DMS153 treated with DMSO at 0.1 percent for 48 hours (cell line): ENCODE data around the gene DMRT3.

Experiments
- DNase-seq: peaks from one replicate; lab custom pipeline; 2025; ENCODE audit not compliant: unreplicated experiment; lab: John Stamatoyannopoulos, UW

DMRT3 gene

DNA sequence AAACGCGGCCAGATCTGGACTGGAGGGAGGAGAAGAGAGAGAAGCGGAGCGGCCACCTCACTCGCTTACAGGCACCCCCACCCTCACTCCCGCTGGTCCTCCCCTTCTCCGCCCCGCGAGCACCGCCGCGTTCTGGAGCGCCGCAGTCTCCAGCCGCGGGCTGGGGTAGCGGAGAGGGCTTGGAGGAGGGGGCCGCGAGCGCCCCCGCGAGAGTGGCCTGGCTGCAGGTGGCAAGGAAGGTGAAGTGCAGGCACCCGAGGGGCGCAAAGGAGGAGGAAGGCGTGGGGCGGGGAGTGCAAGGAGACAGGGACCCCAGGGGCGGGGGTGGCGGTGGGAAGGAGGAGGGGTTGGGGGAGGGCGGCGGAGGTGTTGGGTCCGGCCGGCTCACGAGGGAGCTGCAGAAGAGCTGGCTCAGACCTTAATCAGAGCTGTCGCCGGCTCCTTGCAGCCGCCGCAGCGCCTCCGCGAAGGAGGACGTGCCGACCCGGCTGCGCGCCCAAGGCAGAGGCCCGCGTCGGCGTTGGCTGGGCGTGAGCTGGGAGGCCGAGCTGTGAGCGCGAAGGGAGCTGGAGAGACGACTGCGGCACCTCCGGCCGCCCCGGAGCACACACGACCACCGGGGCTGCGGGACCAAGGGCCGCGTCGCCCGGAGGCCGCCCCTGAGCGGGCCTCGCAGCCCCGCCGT, at the start of gene DMRT3:
Gene DMRT3, plus strand, starts transcription at position 398 of the 685 bp plus-strand sequence. CDS start 347 bp downstream, outside the sequence.
- peak; percentile 33 for DNase-seq

GRCh38 chr9:926976-927375, 49.5 kb upstream of the DMRT3 start:
- DNase-seq: no peak

DNA sequence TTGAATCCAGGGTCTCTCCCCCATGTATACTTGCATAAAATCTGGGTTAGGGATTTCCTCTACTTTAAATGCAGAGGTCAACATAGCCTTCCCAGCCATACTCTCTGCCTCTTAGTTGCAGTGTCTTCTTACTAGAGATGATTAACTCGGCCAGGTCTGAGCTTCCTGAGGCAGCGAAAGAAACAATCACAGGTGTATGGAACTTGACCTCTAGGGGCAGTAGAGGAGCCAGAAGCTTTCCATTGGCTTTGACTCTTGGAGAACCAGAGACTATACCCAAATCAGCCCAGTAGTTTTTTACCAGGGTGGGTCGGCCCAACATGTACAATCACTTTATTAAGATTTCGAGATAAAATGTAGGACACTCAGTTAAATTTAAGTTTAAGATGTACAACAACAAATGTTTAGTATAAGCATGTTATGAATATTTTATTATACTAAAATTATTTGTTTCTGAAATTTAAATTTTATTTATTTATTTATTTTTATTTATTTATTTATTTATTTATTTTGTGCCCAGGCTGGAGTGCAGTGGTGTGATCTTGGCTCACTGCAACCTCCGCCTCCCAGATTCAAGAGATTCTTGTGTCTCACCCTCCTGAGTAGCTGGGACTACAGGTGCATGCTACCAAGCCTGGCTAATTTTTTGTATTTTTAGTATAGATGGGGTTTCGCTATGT, 48.0 kb upstream of the DMRT3 start:
- DNase-seq: no peak

DNA sequence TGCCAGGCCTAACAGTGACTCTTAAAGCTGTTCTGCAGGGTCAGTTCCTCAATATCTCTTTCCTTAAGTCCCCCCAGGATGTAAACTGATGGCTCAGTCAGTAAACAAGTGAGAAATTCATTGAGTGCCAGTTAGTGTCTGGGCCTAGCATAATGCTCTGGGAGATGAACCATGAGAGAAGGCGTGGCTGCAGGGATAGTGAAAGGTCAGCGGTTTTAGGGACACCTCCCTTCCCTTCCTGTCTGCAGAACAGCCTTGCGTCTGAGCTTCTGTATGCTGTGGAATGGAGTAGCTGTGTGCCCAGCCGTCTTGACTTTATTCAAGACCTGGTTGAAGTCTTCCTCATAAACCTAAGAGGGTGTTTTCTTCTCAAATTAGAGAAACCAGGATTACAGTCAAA, 46.7 kb upstream of the DMRT3 start:
- DNase-seq: no peak

GRCh38 chr9:933356-933755, 43.1 kb upstream of the DMRT3 start:
- DNase-seq: no peak

DNA sequence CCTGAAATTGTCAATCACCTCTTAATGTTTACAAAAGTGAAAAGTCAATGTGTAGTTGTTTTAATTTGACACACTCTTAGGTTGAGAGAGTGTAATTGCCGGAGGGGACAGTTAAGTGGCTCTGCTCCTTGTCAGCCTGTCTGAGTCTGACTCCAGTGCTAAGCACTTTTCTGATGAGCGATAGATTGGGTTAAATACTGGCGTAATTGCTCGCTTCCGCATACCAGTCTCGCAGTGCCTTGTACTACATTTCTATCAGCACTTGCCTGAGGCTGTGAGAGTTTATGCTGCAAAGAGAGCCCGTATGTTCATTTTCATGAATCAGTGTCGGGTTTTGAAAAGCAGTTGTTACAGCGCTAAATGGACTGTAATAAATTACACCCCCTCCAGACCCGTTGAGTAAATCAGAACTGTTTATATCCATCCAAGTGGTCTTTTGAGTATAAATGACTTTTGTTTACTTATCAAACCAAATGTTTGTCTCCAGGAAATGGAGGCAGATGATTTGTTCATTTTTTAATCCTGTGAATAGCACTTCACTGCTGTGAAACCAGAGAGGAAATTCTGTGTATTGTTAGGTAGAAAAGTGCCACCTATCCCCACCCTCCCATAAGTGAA, 41.0 kb upstream of the DMRT3 start:
- peak; percentile 90 for DNase-seq

GRCh38 chr9:942805-943580, 33.5 kb upstream of the DMRT3 start:
- DNase-seq: peak; percentile 67

DNA sequence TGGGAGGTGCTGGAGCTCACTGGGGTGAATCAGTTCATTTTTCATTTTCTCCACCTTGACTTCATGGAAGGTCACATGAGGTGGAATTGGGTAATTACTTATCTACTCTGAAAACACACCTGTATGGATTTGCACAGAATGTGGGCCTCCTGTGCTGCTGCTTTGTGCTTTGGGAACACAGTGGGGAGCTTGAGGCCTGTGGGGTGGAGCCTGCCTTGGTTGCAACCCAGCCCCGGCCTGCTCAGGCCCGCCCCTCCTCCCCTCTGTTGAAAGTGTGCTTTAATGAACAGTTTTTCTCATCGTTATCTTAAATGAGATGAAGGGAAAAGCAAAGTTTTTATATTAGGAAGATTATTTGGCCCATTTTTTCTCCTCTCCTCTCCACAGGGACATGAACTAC, 28.5 kb upstream of the DMRT3 start:
- DNase-seq: no peak

DNA sequence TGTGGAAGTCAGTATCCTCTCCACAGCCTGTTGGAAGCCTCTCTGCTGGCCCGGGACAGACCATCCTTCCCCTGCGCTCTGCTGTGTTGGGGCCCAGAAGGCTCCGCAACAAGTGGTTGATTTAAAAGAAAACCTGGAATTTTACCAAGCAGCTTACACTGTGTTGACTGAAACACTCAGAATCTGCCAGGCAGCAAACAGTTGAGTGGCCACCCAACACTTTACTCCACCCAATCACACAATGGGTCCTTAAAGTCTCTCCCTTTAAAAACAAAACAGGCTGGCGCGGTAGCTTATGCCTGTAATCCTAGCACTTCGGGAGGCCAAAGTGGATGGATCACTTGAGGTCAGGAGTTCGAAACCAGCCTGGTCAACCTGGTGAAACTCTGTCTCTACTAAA, 28.0 kb upstream of the DMRT3 start:
- no peak for DNase-seq

GRCh38 chr9:950139-950538, 26.3 kb upstream of the DMRT3 start:
- DNase-seq: no peak

DNA sequence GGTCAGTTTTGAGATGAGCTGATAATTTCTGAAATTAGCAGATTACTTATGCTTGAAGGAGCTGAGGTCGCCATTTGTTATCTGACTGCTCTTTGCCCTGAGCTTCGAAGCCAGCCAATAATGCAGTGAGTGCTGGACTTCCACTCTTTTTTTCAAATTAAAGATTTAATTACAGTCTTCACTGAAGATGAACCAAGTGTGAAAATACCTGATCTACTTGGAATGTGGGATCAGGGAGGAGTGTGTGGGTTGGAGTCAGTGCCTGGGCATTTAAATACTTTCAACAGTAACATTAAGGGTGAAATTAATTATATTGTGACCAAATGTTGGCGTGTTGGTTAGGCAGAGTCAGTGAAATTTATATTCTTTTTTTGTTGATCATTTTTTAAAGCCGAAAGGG, 23.9 kb upstream of the DMRT3 start:
- DNase-seq: no peak

- DNase-seq: no peak
Measured at GRCh38 chr9:959105-959504, 17.4 kb upstream of the DMRT3 start.

DNA sequence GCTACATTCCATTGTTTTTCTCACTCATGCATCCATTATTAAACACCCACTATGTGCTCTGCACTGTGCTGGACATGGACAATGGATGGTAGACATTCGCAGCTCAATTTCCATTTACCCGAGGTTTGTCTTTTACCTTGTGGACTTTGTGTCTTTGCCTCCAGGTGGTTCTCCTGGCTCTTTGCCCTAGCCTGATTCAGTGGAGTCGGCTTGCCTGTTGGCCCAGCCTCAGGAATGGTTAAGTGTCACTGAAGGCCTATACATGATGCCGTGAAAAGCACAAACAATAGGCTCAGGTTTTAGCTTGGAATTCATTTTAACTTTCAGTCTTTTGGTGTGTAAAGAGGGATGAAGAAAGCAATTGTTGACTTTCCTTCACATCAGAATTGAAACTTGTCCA, 16.5 kb upstream of the DMRT3 start:
- DNase-seq: no peak

DNA sequence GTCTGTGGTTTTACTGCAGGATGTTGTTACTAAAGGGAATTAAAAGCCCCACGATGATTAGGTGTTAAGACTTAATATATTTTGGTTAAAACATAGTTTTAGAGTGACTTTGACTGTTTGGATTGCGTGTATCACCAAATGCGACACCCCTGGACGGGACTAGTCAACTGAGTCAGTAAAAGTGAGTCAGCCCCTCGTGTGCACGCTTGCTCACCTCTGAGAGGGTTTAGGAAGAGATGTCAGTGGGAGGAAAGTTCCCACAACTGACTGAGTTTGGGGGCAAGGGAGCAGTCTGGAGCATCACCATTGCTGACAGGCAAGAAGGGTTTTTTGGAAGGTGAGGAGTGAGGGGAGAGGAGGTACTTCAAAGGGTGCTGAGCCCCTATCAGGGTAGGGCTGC, 14.4 kb upstream of the DMRT3 start:
- no peak for DNase-seq

GRCh38 chr9:965497-965896, 11.0 kb upstream of the DMRT3 start:
- no peak for DNase-seq

DNA sequence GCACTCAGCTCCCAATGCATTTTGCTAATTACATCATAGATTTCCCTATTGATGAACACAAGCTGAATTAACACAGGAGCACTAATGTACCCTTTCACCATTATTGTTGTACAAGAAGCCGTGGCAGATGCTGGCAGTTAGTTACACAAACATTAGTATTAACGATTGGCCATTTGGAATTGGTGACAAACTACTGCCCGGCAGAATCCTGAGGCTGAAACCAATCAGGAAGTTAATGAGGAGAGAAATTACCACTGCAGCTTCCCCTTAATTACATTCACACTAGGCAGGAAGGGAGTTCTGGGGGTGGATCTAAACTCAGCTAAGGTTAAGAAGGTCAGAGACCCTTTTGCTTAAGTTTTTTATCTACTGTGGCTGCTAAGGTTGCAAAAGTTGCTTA, 9.6 kb upstream of the DMRT3 start:
- peak; percentile 37 for DNase-seq

DNA sequence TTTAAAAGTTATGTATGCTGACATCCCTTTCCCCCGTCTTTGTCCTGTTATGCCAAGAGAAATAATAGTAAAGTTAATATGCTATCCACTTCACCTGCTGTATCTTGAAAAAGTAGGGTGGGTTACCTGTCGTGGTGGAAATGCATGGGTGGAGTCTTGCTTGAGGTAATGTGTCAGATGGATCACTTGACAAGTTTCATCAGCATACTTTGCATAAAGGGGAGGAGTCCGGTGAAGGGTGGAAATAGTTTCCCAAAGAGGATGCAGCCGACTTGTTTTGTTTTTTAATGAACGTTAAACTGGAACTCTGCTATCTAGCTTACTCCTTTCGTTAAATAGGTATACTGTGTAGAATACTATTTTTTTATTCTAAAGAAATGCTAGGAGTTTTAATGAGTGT, 9.0 kb upstream of the DMRT3 start:
- DNase-seq: peak; percentile 24

DNA sequence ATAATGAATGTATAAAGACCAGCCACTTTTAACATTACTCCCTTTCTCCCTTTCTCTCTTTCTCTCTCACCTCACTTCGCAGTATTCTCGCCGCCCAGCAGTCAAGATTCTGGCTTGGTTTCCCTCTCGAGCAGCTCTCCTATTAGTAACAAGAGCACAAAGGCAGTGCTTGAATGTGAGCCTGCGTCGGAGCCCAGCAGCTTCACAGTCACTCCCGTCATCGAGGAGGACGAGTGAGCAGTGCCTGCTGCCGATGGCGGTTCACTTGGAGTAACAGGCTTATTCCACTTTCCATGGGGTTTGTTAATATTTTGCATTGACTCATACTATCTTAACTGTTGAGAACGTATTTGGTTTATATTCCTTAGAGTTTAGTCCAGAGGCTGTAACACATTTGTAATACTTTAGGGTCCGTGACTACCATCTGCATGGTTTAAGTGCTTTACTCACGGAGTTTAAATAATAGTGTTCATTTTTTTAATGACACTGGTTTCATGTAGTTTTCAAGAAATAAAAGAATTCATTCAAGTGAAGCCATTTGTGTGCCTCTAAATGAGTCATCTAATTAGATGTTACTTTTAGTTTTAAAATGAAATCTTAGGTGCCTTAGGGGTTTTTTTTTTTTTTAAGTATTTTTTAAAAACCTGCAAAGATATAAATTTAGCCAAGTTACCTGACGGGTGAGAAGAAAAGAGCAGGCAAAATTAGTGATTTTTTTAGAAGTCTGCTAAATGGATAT, 8.4 kb upstream of the DMRT3 start:
- DNase-seq: peak; percentile 46

DNA sequence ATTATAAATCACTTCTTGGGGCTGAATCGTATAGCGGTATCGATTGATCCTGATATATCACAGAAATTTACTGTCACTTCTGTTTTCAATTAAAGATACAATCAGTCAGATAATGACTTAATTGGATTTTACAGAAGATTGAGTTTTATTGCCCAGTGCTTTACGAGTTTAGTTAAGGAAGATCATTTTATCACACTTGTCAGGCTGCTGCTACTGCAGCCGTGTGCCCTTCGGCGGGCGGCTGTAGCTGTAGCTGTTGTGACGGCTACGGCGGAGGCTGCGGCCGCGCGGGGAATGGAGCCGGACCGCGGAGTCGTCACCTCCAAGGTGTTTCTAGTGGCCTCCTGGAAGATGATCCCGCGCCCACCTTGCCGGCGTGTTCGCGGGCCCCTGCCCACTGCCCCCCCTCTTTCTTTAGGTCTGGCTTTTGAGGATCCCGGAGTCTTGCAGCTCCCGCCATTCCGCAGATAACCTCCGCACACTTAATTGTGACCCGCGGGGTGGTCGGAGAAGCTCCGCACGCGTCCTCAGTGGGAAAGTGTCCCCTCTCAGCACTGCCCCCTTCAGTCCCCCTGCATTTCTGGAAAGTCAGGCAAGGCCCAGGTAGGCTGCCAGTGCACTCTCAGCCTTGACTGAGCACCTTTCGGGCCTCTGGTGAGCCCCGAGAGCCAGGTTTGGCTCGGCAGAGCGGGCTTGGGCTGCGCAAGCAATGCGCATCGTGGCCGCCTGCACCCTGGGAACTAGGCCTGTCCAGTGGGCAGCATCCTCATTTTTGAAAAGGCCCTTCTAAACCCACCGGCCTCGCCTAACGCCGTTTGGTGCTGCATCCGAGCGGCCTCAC, 6.9 kb upstream of the DMRT3 start:
- no peak for DNase-seq
